MCF 10A (cell line): ENCODE measurements around the gene POLR1F. TPM values are rescaled to one million over a fixed set of nuclear protein-coding genes. Genes with fewer than 3 reads are reported as not detected.

ENCODE experiments used
- Bru-seq: library from RNA; stranded (reverse); fragments of 400-500 nt; gene quantifications from one replicate; lab custom pipeline; 2021; lab: Mats Ljungman, UMichigan
- BruChase-seq, 2 experiments: library from RNA; stranded (reverse); fragments of 400-500 nt; gene quantifications; one replicate each; lab custom pipeline; 2021; lab: Mats Ljungman, UMichigan
- BruUV-seq: library from RNA; stranded (reverse); fragments of 400-500 nt; replicated peaks from 2 replicates; lab custom pipeline; 2021; lab: Mats Ljungman, UMichigan
- CTCF ChIA-PET: fragments of 300-600 bp; sonication (Branson Sonifier 250); formaldehyde crosslinking; extraction: SDS; loops from one replicate; lab custom pipeline; 2021; ENCODE audit warnings: antibody characterized with exemption, inconsistent platforms; lab: Yijun Ruan, JAX
- POLR2A ChIA-PET: fragments of 300-600, 350-650 bp; sonication (Branson Sonifier 250); formaldehyde crosslinking; extraction: SDS; loops from one replicate; lab custom pipeline; 2020; ENCODE audit warnings: antibody characterized with exemption, inconsistent platforms; lab: Yijun Ruan, JAX
- DNase-seq: peaks from one replicate; pipeline ENCODE4 v3.0.0-alpha.2; 2018; ENCODE audit not compliant: unreplicated experiment
- H3K27ac Mint-ChIP-seq: one replicate; pipeline ENCODE4 v1.8.0; 2022; ENCODE audit warnings: mild to moderate bottlenecking, low read depth, mixed read lengths; ENCODE audit not compliant: unreplicated experiment
- H3K27me3 Mint-ChIP-seq: one replicate; pipeline ENCODE4 v1.8.0; 2022; ENCODE audit warnings: mixed read lengths; ENCODE audit not compliant: insufficient read depth, unreplicated experiment
- H3K36me3 Mint-ChIP-seq: one replicate; pipeline ENCODE4 v1.8.0; 2022; ENCODE audit warnings: mild to moderate bottlenecking, moderate library complexity, mixed read lengths; ENCODE audit not compliant: insufficient read depth, unreplicated experiment
- H3K4me1 Mint-ChIP-seq: one replicate; pipeline ENCODE4 v1.8.0; 2022; ENCODE audit warnings: mixed read lengths; ENCODE audit not compliant: insufficient read depth, unreplicated experiment
- H3K4me3 Mint-ChIP-seq: one replicate; pipeline ENCODE4 v1.8.0; 2022; ENCODE audit warnings: mild to moderate bottlenecking, moderate library complexity, mixed read lengths; ENCODE audit not compliant: unreplicated experiment
- H3K9me3 Mint-ChIP-seq: one replicate; pipeline ENCODE4 v1.8.0; 2022; ENCODE audit warnings: mixed read lengths; ENCODE audit not compliant: unreplicated experiment
- intact Hi-C: fragments of 100-400 bp; cut with micrococcal nuclease; formaldehyde crosslinking; loops from 2 replicates; pipeline ENCODE4 v1.14.1; 2022
- long read RNA-seq: library from polyadenylated mRNA; stranded (forward); transcript quantifications from one replicate; pipeline ENCODE4 v2.0.0, GENCODE V29; 2022
- total RNA-seq: library from RNA; stranded (reverse); gene quantifications from 2 replicates; pipeline ENCODE4 v1.2.3, GENCODE V29; 2022
- TF ChIP-seq, protein P1 (sequence below): fragments of 200-600 bp; IDR thresholded peaks from one replicate; pipeline ENCODE4 v1.8.0; 2022; ENCODE audit warnings: antibody characterized with exemption, mild to moderate bottlenecking; ENCODE audit not compliant: unreplicated experiment

The POLR1F gene, protein sequence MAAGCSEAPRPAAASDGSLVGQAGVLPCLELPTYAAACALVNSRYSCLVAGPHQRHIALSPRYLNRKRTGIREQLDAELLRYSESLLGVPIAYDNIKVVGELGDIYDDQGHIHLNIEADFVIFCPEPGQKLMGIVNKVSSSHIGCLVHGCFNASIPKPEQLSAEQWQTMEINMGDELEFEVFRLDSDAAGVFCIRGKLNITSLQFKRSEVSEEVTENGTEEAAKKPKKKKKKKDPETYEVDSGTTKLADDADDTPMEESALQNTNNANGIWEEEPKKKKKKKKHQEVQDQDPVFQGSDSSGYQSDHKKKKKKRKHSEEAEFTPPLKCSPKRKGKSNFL
- total RNA-seq, result 21.4 and 22.8 TPM in 2 replicates
- Bru-seq, nascent RNA, result percentile 88 among the genes with signal in this experiment
- percentile 84 among the genes with signal in this experiment for BruChase-seq, experiment 1, labeled RNA remaining after a 6-hour chase
- percentile 92 among the genes with signal in this experiment for BruChase-seq, experiment 2, labeled RNA remaining after a 2-hour chase
- long read RNA-seq, transcript TWISTNB-201 (4 exons, 3,942 nt), result major isoform, 114 of 153 reads
- long read RNA-seq, transcript TWISTNB-202 (2 exons, 427 nt), result minor isoform, 17 of 153 reads
- long read RNA-seq, partial matches to known transcripts, result 0 of 153 reads
- long read RNA-seq, other reads (novel, unspliced or antisense), result 22 of 153 reads

GRCh38 chr7:19708397-19709248 is at the start of gene POLR1F:
TSS of gene POLR1F (minus strand) at chr7:19709037. CDS start at chr7:19709016, 21 bp downstream.
- Mint-ChIP-seq H3K36me3 (peaks cover 6% of the 10 kb centered on the region), H3K4me1 (peaks cover 38% of the 10 kb centered on the region), H3K27ac (peak within 1 kb of the TSS; percentile 94), H3K4me3 (peak within 1 kb of the TSS; percentile 97), H3K9me3 (no peaks in the 10 kb centered on the region), H3K27me3 (no peaks in the 10 kb centered on the region)
- TF ChIP-seq, protein P1, sequence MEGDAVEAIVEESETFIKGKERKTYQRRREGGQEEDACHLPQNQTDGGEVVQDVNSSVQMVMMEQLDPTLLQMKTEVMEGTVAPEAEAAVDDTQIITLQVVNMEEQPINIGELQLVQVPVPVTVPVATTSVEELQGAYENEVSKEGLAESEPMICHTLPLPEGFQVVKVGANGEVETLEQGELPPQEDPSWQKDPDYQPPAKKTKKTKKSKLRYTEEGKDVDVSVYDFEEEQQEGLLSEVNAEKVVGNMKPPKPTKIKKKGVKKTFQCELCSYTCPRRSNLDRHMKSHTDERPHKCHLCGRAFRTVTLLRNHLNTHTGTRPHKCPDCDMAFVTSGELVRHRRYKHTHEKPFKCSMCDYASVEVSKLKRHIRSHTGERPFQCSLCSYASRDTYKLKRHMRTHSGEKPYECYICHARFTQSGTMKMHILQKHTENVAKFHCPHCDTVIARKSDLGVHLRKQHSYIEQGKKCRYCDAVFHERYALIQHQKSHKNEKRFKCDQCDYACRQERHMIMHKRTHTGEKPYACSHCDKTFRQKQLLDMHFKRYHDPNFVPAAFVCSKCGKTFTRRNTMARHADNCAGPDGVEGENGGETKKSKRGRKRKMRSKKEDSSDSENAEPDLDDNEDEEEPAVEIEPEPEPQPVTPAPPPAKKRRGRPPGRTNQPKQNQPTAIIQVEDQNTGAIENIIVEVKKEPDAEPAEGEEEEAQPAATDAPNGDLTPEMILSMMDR, result peak; percentile 85
- ChIA-PET CTCF (interaction anchor here (0.5 to 9.1 kb wide), 32 partner anchors 8 to 1154 kb away, joined by 3 to 121 read pairs (median 3); no protein-coding TSS in a partner anchor), POLR2A (interaction anchor here (0.6 to 2.5 kb wide), 35 partner anchors 9 to 1136 kb away, joined by 3 to 18 read pairs (median 3); partner anchors contain the start of gene ITGB8)
- no TSS peak for BruUV-seq
- DNase-seq, result peak; percentile 96
- intact Hi-C loops, result no loop called here

DNA sequence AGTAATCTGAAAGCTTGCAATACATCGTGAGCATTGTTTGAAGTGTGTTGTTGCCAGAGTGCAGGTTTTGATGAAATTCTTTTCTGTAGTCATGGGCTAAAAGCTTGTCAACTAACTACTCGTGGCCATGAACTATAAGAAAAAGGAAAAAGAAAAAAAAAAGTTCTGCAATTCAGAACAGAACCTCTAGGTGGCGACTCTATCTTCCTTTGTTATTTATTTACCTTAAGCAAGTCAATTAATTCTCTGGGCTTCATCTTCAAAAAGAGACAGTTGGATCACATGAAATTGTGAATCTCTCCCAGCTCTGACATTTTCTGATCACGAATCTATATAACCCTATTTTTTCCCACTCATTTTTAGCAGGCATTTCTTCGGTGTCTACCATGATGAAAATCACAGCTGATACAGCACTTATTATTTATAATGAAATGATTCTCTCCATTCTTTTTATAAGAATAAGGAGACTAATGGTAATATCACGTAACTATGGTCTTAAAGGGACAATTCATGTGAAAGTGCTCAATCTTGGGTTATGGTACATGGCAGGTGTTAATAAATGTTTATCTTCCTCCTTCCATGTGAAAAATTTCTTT is 45.8 kb upstream of the POLR1F start:
- Mint-ChIP-seq H3K36me3 (no peaks in the 10 kb centered on the region), H3K9me3 (no peaks in the 10 kb centered on the region), H3K4me3 (no peak overlapping the region), H3K27ac (no peak overlapping the region), H3K27me3 (no peaks in the 10 kb centered on the region), H3K4me1 (peaks cover 6% of the 10 kb centered on the region)
- POLR2A ChIA-PET, result interaction anchor here (0.8 to 1.0 kb wide), 3 partner anchors 45 to 844 kb away, joined by 3 to 6 read pairs (median 4); partner anchors contain the start of gene POLR1F
- no TSS peak for BruUV-seq
- CTCF ChIA-PET, result interaction anchor here (0.6 to 6.0 kb wide), 48 partner anchors 8 to 897 kb away, joined by 3 to 50 read pairs (median 4); partner anchors contain the start of gene TMEM196
- TF ChIP-seq, protein P1, result peak; percentile 53
- DNase-seq, result peak; percentile 56
- intact Hi-C loops, result loop anchor here (1.0 to 5.0 kb wide), 3 partner anchors 418 to 573 kb away; no protein-coding TSS in a partner anchor

DNA sequence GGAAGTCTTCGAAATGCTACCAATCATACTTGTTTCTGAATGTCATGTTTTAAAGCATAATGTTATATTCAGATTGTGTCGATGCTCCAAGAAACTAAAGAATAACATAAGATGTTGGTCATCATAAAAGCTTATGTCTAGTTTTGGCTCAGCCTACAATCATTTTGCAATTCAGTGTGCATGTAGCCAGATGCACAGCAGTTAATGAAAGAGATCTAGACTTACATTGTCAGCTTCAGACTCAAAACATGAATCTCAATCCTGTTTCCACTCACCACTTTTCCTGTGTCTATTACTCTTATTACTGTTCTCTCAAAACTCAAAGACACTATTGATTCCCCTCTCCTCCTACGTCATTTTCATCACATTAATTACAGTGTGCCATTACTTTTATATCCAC is 43.2 kb upstream of the POLR1F start:
- POLR2A ChIA-PET, result interaction anchor here (1.0 kb wide), 1 partner anchor 552 kb away, joined by 3 read pairs; no protein-coding TSS in a partner anchor
- Mint-ChIP-seq H3K27me3 (no peaks in the 10 kb centered on the region), H3K4me1 (peaks cover 9% of the 10 kb centered on the region), H3K4me3 (no peak overlapping the region), H3K27ac (no peak overlapping the region), H3K9me3 (no peaks in the 10 kb centered on the region), H3K36me3 (no peaks in the 10 kb centered on the region)
- CTCF ChIA-PET, result interaction anchor here (0.6 to 1.9 kb wide), 10 partner anchors 38 to 1422 kb away, joined by 3 to 9 read pairs (median 3); partner anchors contain the start of gene POLR1F
- TF ChIP-seq, protein P1, result no peak
- no TSS peak for BruUV-seq
- no peak for DNase-seq
- intact Hi-C loops, result loop anchor here (5.0 kb wide), 1 partner anchor 575 kb away; no protein-coding TSS in a partner anchor
